CD4-positive, alpha-beta T cell treated with Interleukin-17A for 1 hour (primary cell): ENCODE results near the gene PRKN.

Source experiments
- DNase-seq: peaks from one replicate; pipeline ENCODE4 v3.0.0-alpha.2; 2020

PRKN gene

GRCh38 chr6:162671580-162672165, 55.9 kb downstream of the PRKN start:
- no peak for DNase-seq

- no peak for DNase-seq
Measured at GRCh38 chr6:162670345-162670744, 57.2 kb downstream of the PRKN start.

- DNase-seq, result no peak
Measured at GRCh38 chr6:162666246-162666645, 61.3 kb downstream of the PRKN start.

- no peak for DNase-seq
Measured at GRCh38 chr6:162653808-162654207, 73.8 kb downstream of the PRKN start.

- no peak for DNase-seq
Measured at GRCh38 chr6:162651505-162651904, 76.1 kb downstream of the PRKN start.

GRCh38 chr6:162649271-162649670, 78.3 kb downstream of the PRKN start:
- no peak for DNase-seq

GRCh38 chr6:162644153-162644552, 83.4 kb downstream of the PRKN start:
- DNase-seq, result no peak

GRCh38 chr6:162640756-162641155, 86.8 kb downstream of the PRKN start:
- DNase-seq, result no peak

GRCh38 chr6:162639951-162640350, 87.6 kb downstream of the PRKN start:
- no peak for DNase-seq

GRCh38 chr6:162638931-162639574, 88.5 kb downstream of the PRKN start:
- DNase-seq, result no peak

GRCh38 chr6:162637317-162637716, 90.2 kb downstream of the PRKN start:
- DNase-seq, result no peak

- no peak for DNase-seq
Measured at GRCh38 chr6:162636167-162636566, 91.4 kb downstream of the PRKN start.

- DNase-seq, result no peak
Measured at GRCh38 chr6:162631546-162631945, 96.0 kb downstream of the PRKN start.

GRCh38 chr6:162630069-162630468, 97.5 kb downstream of the PRKN start:
- DNase-seq, result no peak

GRCh38 chr6:162627825-162628224, 99.7 kb downstream of the PRKN start:
- no peak for DNase-seq

- no peak for DNase-seq
Measured at GRCh38 chr6:162627362-162627761, 100.2 kb downstream of the PRKN start.

- DNase-seq, result no peak
Measured at GRCh38 chr6:162626869-162627268, 100.7 kb downstream of the PRKN start.

- no peak for DNase-seq
Measured at GRCh38 chr6:162625846-162626540, 101.6 kb downstream of the PRKN start.

GRCh38 chr6:162622572-162622971, 105.0 kb downstream of the PRKN start:
- no peak for DNase-seq

GRCh38 chr6:162621246-162621645, 106.3 kb downstream of the PRKN start:
- no peak for DNase-seq

GRCh38 chr6:162620073-162620472, 107.5 kb downstream of the PRKN start:
- DNase-seq, result no peak

- DNase-seq, result no peak
Measured at GRCh38 chr6:162618448-162619002, 109.0 kb downstream of the PRKN start.

GRCh38 chr6:162615016-162615705, 112.4 kb downstream of the PRKN start:
- DNase-seq, result no peak
